Fibroblast of pulmonary artery (primary cell): ENCODE results near the gene RNF112.

ENCODE experiments used
- DNase-seq: peaks from one replicate; pipeline ENCODE4 v3.0.0-alpha.2; 2010; ENCODE audit warnings: low read depth
- H3K4me3 ChIP-seq: replicated peaks from 2 replicates; pipeline ENCODE4 v1.5.1; 2011; ENCODE audit warnings: low read depth, mild to moderate bottlenecking, control low read depth, low read length, moderate library complexity
- TF ChIP-seq, protein P1 (sequence below): IDR thresholded peaks from 2 replicates; pipeline ENCODE4 v1.5.1; 2011; ENCODE audit warnings: mild to moderate bottlenecking, control low read depth, low read length, inconsistent platforms; ENCODE audit errors: missing control alignments

The RNF112 gene

DNA sequence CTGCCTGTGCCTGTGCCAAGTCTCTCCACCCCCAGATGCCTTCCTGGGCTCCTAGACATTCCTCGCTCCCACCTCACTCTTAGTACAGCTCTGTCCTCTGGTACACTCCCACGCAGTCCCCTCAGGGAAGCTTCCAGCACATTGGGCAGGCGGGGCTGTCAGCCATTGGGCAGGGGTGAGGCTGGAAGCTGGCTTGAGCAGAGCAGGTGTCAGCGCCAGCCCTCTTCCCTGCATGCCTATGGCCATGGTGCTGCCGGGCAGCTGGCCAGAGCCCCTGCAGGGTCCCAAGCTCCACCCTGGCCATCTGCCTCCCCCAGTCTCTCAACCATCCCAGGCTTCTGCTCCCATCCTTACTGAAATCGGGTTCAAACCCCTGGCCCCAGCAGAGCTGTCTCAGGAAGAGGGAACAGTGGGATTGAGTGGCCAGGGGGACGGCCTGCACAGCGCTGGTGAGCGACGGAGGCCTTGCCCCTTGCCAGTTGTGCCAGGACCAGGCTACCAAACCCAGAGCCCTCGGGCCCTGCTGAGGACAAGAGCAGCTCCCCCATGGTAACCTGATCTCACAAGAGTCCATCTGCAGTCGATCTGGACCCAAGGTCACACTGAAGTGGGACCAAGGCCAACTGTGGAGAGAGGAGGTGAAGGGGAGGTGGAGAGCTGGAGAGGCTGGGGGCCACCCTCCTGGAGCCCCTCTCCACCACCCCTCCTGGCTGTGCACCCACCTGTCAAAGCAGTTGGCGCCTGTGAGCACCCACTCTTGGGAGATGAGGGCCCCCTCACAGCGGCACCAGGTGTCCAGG is 46.1 kb upstream of the RNF112 start:
- TF ChIP-seq, protein P1, sequence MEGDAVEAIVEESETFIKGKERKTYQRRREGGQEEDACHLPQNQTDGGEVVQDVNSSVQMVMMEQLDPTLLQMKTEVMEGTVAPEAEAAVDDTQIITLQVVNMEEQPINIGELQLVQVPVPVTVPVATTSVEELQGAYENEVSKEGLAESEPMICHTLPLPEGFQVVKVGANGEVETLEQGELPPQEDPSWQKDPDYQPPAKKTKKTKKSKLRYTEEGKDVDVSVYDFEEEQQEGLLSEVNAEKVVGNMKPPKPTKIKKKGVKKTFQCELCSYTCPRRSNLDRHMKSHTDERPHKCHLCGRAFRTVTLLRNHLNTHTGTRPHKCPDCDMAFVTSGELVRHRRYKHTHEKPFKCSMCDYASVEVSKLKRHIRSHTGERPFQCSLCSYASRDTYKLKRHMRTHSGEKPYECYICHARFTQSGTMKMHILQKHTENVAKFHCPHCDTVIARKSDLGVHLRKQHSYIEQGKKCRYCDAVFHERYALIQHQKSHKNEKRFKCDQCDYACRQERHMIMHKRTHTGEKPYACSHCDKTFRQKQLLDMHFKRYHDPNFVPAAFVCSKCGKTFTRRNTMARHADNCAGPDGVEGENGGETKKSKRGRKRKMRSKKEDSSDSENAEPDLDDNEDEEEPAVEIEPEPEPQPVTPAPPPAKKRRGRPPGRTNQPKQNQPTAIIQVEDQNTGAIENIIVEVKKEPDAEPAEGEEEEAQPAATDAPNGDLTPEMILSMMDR: no peak
- no peak overlapping the region for H3K4me3 ChIP-seq
- DNase-seq: no peak

DNA sequence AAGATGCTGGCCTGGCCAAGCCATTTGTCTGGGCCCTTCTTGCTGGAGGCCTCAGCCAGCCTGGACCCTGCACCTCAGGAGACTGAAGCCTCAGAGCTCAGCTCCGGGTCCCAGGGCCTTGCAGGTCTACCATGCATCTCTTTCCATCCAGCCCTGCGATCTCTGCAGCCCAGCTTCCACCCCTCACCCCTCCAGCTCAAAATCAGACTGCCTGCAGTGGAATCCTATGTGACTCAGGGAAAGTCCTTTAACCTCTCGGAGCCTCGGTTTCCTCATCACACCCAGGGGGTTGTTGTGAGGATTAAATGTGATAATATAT is 45.6 kb upstream of the RNF112 start:
- H3K4me3 ChIP-seq: no peak overlapping the region
- TF ChIP-seq, protein P1: no peak
- DNase-seq: no peak

DNA sequence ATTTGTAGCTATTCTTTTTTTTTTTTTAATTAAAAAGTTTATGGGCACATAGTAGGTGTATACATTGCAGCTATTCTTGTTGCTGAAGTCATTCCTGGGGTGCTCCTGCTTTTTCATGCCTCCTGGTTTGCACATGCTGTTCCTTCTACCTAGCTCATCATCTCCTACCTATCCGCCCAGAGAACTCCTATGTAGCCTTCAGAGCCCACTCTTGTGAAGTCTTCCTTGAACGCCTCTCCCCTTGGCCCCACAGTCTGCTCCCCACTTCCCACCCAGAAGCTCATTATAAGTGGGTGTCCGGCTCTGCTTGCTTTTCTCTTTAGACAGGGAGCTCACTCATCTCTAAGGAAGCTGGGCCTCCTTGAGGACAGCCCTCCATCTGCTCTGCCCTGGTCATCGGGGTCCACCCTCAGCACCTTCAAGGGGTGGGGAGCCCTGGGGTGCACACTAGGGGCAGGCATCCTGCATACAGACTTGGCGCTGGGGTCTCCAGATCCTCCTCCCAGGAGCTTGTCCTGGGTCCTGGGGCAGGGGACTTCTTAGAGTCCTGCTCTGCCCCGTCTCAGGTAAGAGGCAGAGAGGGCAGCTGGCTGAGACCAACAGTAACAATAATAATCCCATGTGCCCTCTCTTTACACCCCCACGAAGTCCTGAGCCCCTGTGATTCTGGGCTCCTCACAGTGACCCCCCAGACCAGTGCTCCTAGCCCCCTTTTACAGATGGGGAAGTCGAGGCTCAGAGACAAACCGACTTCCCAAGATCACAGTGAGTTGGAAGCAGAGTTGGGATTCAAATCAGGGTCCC is 45.0 kb upstream of the RNF112 start:
- TF ChIP-seq, protein P1: no peak
- H3K4me3 ChIP-seq: no peak overlapping the region
- DNase-seq: no peak

DNA sequence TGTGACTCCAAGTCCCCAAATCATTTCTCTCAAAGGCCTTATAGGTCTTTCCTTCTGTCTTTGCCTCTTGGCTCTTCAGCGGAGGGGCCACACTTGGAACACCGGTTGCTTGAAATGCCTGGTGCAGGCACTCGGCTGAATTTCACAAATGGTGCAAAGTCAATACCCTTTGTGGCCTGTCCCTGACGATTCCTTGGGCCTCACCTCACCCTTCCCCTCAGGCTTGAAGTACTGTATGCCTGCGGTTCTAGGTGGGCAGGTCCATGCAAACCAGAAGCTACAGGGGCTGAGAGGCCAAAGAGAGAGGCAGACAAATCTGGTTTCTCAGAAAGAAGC is 44.4 kb upstream of the RNF112 start:
- no peak for DNase-seq
- TF ChIP-seq, protein P1: no peak
- H3K4me3 ChIP-seq: no peak overlapping the region

DNA sequence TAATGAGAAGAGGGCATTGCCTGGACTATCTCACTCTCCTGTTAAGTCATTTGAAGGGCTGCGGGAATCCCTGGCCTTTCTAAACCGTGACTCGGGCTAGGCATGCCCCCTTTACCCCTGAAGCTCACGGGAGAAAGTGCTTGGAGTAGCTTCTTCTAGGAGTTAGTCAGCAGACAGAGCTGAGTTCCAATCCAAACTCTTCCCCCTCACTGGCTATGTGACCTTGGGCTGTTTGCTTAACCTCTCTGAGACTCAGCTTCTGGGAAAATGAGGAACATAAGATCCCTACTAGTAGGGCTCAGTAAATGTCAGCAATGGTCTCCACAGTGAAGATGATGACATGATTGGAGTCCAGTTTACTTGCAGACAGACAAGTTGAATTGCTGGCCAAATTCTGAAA is 42.8 kb upstream of the RNF112 start:
- DNase-seq: no peak
- no peak overlapping the region for H3K4me3 ChIP-seq
- TF ChIP-seq, protein P1: no peak

DNA sequence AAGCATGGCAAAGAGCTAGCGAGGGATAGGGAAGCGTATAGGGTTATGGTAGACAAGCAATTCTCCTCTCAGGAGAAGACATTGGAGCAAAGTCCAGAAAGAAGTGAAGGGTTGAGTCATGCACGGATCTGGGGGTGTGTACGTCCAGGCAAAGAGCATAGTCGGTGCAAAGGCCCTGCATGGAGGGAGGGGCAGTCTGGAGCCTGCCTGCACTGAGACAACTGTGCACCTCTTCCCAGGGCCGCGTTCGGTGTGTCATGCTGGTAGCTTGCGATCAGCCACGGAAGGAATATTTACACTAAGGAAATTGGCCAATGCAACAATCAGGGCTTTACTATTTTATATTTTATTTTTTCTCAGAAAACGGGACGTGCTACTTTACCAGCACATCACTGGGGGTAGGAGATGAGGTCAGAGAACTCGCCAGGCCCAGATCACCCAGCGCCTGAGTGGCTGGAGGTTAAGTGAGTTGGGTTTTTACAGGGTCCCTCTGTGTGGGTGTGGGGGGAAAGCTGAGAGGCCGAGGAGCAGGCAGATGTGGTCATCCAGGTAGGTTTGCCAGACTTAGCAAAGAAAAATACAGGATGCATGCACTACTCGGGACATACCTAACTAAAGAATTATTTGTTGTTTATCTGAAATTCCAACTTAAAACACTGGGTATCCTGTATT is 41.8 kb upstream of the RNF112 start:
- TF ChIP-seq, protein P1: no peak
- no peak overlapping the region for H3K4me3 ChIP-seq
- no peak for DNase-seq
